ENCODE data around the gene ARMC5. TPM values are rescaled to one million over a fixed set of nuclear protein-coding genes. Genes with fewer than 3 reads are reported as not detected.
"Not testable (repeated sequence)": the region's sequence is repeated elsewhere in the genome, so short reads cannot be mapped to it uniquely, and the experiment has no call there.

ARMC5 gene
- total and polyA plus RNA-seq, 8 donors = 2.3 to 18.1 (median 4.5) TPM

GRCh38 chr16:31502981-31503380, 43.7 kb downstream of the ARMC5 start:
- FAIRE-seq (no peak), DNase-seq (no peak), ATAC-seq (no peak)
- Histone ChIP-seq H3K9me3 (no peaks in the 10 kb centered on the region), H3K4me3 (no peak overlapping the region), H3K27ac (no peak overlapping the region), H3K4me1 (peaks cover 0 to 17% (median 7%) of the 10 kb centered on the region in 3 donors), H3K36me3 (peaks cover 0 to 11% (median 0%) of the 10 kb centered on the region in 3 donors), H3K27me3 (no peaks in the 10 kb centered on the region)
- TF ChIP-seq CTCF (IDR thresholded peaks at IDR 0.05) = no peak
- intact Hi-C loops (cut with DNase I) = no loop called here

GRCh38 chr16:31503555-31503954, 44.3 kb downstream of the ARMC5 start:
- H3K4me1 ChIP-seq = peaks cover 0 to 17% (median 7%) of the 10 kb centered on the region in 3 donors
- intact Hi-C loops (cut with DNase I); ATAC-seq; FAIRE-seq; DNase-seq; H3K27ac ChIP-seq; H3K27me3 ChIP-seq; H3K4me3 ChIP-seq; H3K9me3 ChIP-seq; H3K36me3 ChIP-seq: not testable (repeated sequence)
- WGBS, 2 donors = 90 to 94% methylated on average over 8 of the region's 8 CpGs

GRCh38 chr16:31504159-31504558, 44.9 kb downstream of the ARMC5 start:
- Histone ChIP-seq H3K27ac (no peak overlapping the region), H3K4me1 (peaks cover 0 to 17% (median 7%) of the 10 kb centered on the region in 3 donors), H3K36me3 (peaks cover 0 to under 1% (median 0%) of the 10 kb centered on the region in 3 donors), H3K4me3 (no peak overlapping the region), H3K9me3 (no peaks in the 10 kb centered on the region), H3K27me3 (no peaks in the 10 kb centered on the region)
- TF ChIP-seq CTCF (IDR thresholded peaks at IDR 0.05) = no peak
- intact Hi-C loops (cut with DNase I) = no loop called here
- no peak for FAIRE-seq
- DNase-seq = no peak
- ATAC-seq = no peak
- WGBS, 2 donors = 69 to 75% methylated on average over 8 of the region's 8 CpGs

GRCh38 chr16:31505483-31505882, 46.2 kb downstream of the ARMC5 start:
- no peak for TF ChIP-seq CTCF (IDR thresholded peaks at IDR 0.05)
- Histone ChIP-seq H3K27ac (no peak overlapping the region), H3K4me3 (no peak overlapping the region), H3K36me3 (no peaks in the 10 kb centered on the region), H3K4me1 (peaks cover 0 to 21% (median 7%) of the 10 kb centered on the region in 3 donors), H3K27me3 (no peaks in the 10 kb centered on the region), H3K9me3 (no peaks in the 10 kb centered on the region)
- WGBS, 2 donors = 84 to 90% methylated on average over 4 of the region's 4 CpGs
- no peak for ATAC-seq
- DNase-seq = no peak
- FAIRE-seq = no peak
- intact Hi-C loops (cut with DNase I) = no loop called here

- no peak for FAIRE-seq
- no peak for TF ChIP-seq CTCF (IDR thresholded peaks at IDR 0.05)
Observed at GRCh38 chr16:31507617-31507928, 48.3 kb downstream of the ARMC5 start.

More at GRCh38 chr16:31507617-31507928, 48.3 kb downstream of the ARMC5 start:
- Histone ChIP-seq H3K4me1 (peaks cover 0 to 21% (median 7%) of the 10 kb centered on the region in 3 donors), H3K4me3 (peak overlapping the region; percentile 88 to 99 (median 96)), H3K27me3 (no peaks in the 10 kb centered on the region), H3K36me3 (no peaks in the 10 kb centered on the region), H3K27ac (peak overlapping the region; percentile 81 to 93 (median 88)), H3K9me3 (no peaks in the 10 kb centered on the region)
- peak; percentile 8 to 34 (median 21) for ATAC-seq
- no peak for DNase-seq
- intact Hi-C loops (cut with DNase I) = no loop called here
- WGBS, 2 donors = 0% methylated on average over 12 of the region's 12 CpGs
